Panc1 (cell line): ENCODE data around the gene LIN7B. TPM values are rescaled to one million over a fixed set of nuclear protein-coding genes. Genes with fewer than 3 reads are reported as not detected.
A peak's percentile ranks its signal among the peaks of the same experiment; 100 is the strongest.
"Not testable (repeated sequence)": the region's sequence is repeated elsewhere in the genome, so short reads cannot be mapped to it uniquely, and the experiment has no call there.

Experiments used
- ATAC-seq: fragments of 200-7000 bp; cut with Tn5 transposase; 2 replicates; pipeline ENCODE4 v1.9.1; 2020; ENCODE audit warnings: mild to moderate bottlenecking, moderate library complexity
- BruUV-seq: library from RNA; stranded (reverse); fragments of 400-500 nt; replicated peaks from 2 replicates; lab custom pipeline; 2021; lab: Mats Ljungman, UMichigan
- CTCF ChIA-PET: fragments of 300-600 bp; sonication (Branson Sonifier 250); formaldehyde crosslinking; loops from one replicate; lab custom pipeline; 2022; ENCODE audit warnings: antibody characterized with exemption; lab: Charles Lee
- POLR2A ChIA-PET: fragments of 300-600 bp; sonication (Branson Sonifier 250); formaldehyde crosslinking; loops from one replicate; lab custom pipeline; 2022; ENCODE audit warnings: antibody characterized with exemption; lab: Charles Lee
- DNase-seq: peaks from one replicate; pipeline ENCODE4 v3.0.0-alpha.2; 2010; ENCODE audit warnings: low read depth, low spot score
- H3K27ac ChIP-seq: 2 replicates; pipeline ENCODE4 v1.5.1; 2011; ENCODE audit warnings: mild to moderate bottlenecking, low read length, inconsistent platforms
- H3K27me3 ChIP-seq: fragments of 200-500 bp; sonication (Bioruptor generic); 2 replicates; pipeline ENCODE4 v1.6.0; 2014; ENCODE audit warnings: low read length, inconsistent platforms; ENCODE audit not compliant: control insufficient read depth, insufficient read depth
- H3K36me3 ChIP-seq: fragments of 200-500 bp; sonication (Bioruptor generic); 2 replicates; pipeline ENCODE4 v1.5.1; 2014; ENCODE audit warnings: inconsistent platforms, mild to moderate bottlenecking, low read length, moderate library complexity; ENCODE audit not compliant: control insufficient read depth, insufficient read depth
- H3K4me1 ChIP-seq: 2 replicates; pipeline ENCODE4 v1.5.1; 2011; ENCODE audit warnings: inconsistent platforms, mild to moderate bottlenecking, low read length, moderate library complexity; ENCODE audit not compliant: control insufficient read depth, insufficient read depth
- H3K4me3 ChIP-seq, 2 experiments: 2 replicates each; pipeline ENCODE4 v1.5.1; 2011 to 2012; ENCODE audit warnings: low read depth in 2 of 2, low read length in 2 of 2, mild to moderate bottlenecking in 2 of 2, inconsistent platforms in 1 of 2, moderate library complexity in 1 of 2
- H3K9me3 ChIP-seq: fragments of 200-500 bp; sonication (Bioruptor generic); 2 replicates; pipeline ENCODE4 v1.5.1; 2014; ENCODE audit warnings: low read depth, mild to moderate bottlenecking, inconsistent platforms, low read length, moderate library complexity; ENCODE audit not compliant: control insufficient read depth, insufficient read depth
- CTCF ChIP-seq: fragments of 450-650 bp; IDR thresholded peaks from 2 replicates; pipeline ENCODE4 v1.5.1; 2017; ENCODE audit warnings: mild to moderate bottlenecking
- POLR2AphosphoS5 ChIP-seq: IDR thresholded peaks from 2 replicates; pipeline ENCODE4 v1.6.1; 2012; ENCODE audit warnings: mild to moderate bottlenecking, low read depth, low read length, moderate library complexity
- REST ChIP-seq, 2 experiments: IDR thresholded peaks; 2 replicates each; pipeline ENCODE4 v1.6.1; 2011 to 2012; ENCODE audit warnings: low read depth in 2 of 2, control low read depth in 1 of 2, low read length in 1 of 2, mild to moderate bottlenecking in 1 of 2, moderate library complexity in 1 of 2; ENCODE audit not compliant: insufficient read depth in 1 of 2
- SIN3A ChIP-seq: IDR thresholded peaks from 2 replicates; pipeline ENCODE4 v1.6.1; 2012; ENCODE audit warnings: low read depth, mild to moderate bottlenecking, low read length, moderate library complexity, borderline replicate concordance; ENCODE audit not compliant: insufficient read depth
- TCF7L2 ChIP-seq: IDR thresholded peaks from 2 replicates; pipeline ENCODE4 v1.6.1; 2011; ENCODE audit warnings: mild to moderate bottlenecking, low read depth, low read length, inconsistent platforms
- in situ Hi-C: cut with HindIII; loops from 2 replicates; pipeline ENCODE4 v1.10.0; 2016; ENCODE audit warnings: low sequenced_read_pairs, low pct_unique_long_range_greater_than_20kb
- intact Hi-C: fragments of 100-400 bp; cut with micrococcal nuclease; formaldehyde crosslinking; loops from one replicate; pipeline ENCODE4 v1.10.0; 2022; ENCODE audit not compliant: unreplicated experiment
- total RNA-seq: library from RNA; stranded (reverse); gene quantifications from one replicate; pipeline ENCODE4 v1.2.1, GENCODE V29; 2021; ENCODE audit not compliant: unreplicated experiment

Gene LIN7B
- total RNA-seq, 1 experiment from 2014 or later = 6.4 TPM

- in situ Hi-C loops (no loop called here), intact Hi-C loops (no loop called here)
- ATAC-seq = peak; percentile 44
- DNase-seq = no peak
- Histone ChIP-seq H3K27me3 (no peaks in the 10 kb centered on the region), H3K4me3 (peak overlapping the region; percentile 20 to 45), H3K4me1 (peaks cover 3% of the 10 kb centered on the region; the same call in 1 of the 2 replicates), H3K9me3 (no peaks in the 10 kb centered on the region), H3K27ac (peak overlapping the region; percentile 51), H3K36me3 (no peaks in the 10 kb centered on the region)
- BruUV-seq = no TSS peak
- no peak for TF ChIP-seq TCF7L2
- no peak for TF ChIP-seq SIN3A
- TF ChIP-seq POLR2AphosphoS5 = no peak
- TF ChIP-seq REST (IDR thresholded peaks at IDR 0.05; ENCODE audit: insufficient read depth in 1 of 2, low read depth in 2 of 2, low read length in 1 of 2) = no peak
- TF ChIP-seq CTCF = no peak
- POLR2A ChIA-PET = no interaction called here
- CTCF ChIA-PET = no interaction called here
Observed at GRCh38 chr19:49125025-49125731, 11.0 kb downstream of the LIN7B start.

GRCh38 chr19:49126575-49126974 lies 12.4 kb downstream of the LIN7B start:
- no TSS peak for BruUV-seq
- ChIA-PET POLR2A (no interaction called here), CTCF (interaction anchor here (0.6 kb wide), 2 partner anchors 8 to 20 kb away, joined by 5 to 8 read pairs; no protein-coding TSS in a partner anchor)
- DNase-seq (no peak), ATAC-seq (no peak)
- intact Hi-C loops (no loop called here), in situ Hi-C loops (no loop called here)
- Histone ChIP-seq H3K27me3 (no peaks in the 10 kb centered on the region), H3K4me1 (0 out of 2 replicates have a peak, but pooled peaks cover 3% of the 10 kb centered on the region), H3K36me3 (no peaks in the 10 kb centered on the region), H3K9me3 (no peaks in the 10 kb centered on the region), H3K4me3 (no peak overlapping the region), H3K27ac (no peak overlapping the region)
- no peak for TF ChIP-seq CTCF
- TF ChIP-seq REST (IDR thresholded peaks at IDR 0.05; ENCODE audit: insufficient read depth in 1 of 2, low read depth in 2 of 2, low read length in 1 of 2) = no peak
- no peak for TF ChIP-seq TCF7L2
- TF ChIP-seq SIN3A = no peak
- TF ChIP-seq POLR2AphosphoS5 = no peak

- BruUV-seq, H3K4me1 ChIP-seq, ATAC-seq, H3K27me3 ChIP-seq, DNase-seq, intact Hi-C loops, H3K9me3 ChIP-seq, H3K36me3 ChIP-seq, in situ Hi-C loops: not testable (repeated sequence)
- H3K27ac ChIP-seq = peak overlapping the region; percentile 48
- peak overlapping the region; percentile 22 to 24 for H3K4me3 ChIP-seq
- POLR2A ChIA-PET = interaction anchor here (0.6 to 0.7 kb wide), 3 partner anchors 133 to 251 kb away, joined by 3 to 8 read pairs (median 5); partner anchors contain the start of gene RUVBL2
- CTCF ChIA-PET = interaction anchor here (0.6 to 1.0 kb wide), 7 partner anchors 8 to 302 kb away, joined by 3 to 10 read pairs (median 5); no protein-coding TSS in a partner anchor
Observed at GRCh38 chr19:49127225-49127624, 13.1 kb downstream of the LIN7B start.
